K562 treated with DMSO at 1 percent for 24 hours (cell line): ENCODE measurements around the gene PRKACA. TPM values are rescaled to one million over a fixed set of nuclear protein-coding genes. Genes with fewer than 3 reads are reported as not detected.

Experiments used
- total RNA-seq: library from RNA; unstranded; fragments of 300-600 nt; gene quantifications from 2 replicates; pipeline ENCODE4 v1.2.3, GENCODE V29; 2022; ENCODE audit warnings: low read depth; ENCODE audit not compliant: insufficient read depth

The PRKACA gene
- 116 and 118 TPM in 2 replicates for total RNA-seq

DNA sequence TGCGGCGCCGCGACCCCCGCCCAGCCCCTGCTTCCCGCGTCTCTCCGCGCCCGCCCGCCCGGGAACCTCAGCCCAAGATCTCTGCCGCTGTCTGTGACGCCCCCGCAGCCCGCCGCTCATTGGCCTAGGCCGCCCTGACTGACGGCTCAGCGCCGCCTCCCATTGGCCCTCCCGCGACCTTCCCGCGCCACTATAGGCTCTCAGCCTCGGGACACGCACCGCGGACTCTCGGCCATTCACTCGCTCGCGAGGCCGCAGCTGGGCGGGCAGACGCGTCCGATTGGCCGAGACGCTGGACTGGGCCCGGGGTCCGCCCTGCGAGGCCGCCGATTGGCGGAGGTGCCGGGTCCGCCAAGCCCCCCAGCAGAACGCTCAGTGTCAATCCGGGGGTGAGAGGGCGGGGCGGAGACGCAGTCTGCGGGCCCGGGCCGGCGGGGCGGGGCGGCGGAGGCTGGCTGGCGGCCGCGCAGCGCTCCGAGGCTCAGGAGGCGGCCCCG, at the start of gene PRKACA:
PRKACA (minus strand) TSS at position 95 of the 497 bp plus-strand sequence. CDS start 215 bp downstream, outside the sequence.

DNA sequence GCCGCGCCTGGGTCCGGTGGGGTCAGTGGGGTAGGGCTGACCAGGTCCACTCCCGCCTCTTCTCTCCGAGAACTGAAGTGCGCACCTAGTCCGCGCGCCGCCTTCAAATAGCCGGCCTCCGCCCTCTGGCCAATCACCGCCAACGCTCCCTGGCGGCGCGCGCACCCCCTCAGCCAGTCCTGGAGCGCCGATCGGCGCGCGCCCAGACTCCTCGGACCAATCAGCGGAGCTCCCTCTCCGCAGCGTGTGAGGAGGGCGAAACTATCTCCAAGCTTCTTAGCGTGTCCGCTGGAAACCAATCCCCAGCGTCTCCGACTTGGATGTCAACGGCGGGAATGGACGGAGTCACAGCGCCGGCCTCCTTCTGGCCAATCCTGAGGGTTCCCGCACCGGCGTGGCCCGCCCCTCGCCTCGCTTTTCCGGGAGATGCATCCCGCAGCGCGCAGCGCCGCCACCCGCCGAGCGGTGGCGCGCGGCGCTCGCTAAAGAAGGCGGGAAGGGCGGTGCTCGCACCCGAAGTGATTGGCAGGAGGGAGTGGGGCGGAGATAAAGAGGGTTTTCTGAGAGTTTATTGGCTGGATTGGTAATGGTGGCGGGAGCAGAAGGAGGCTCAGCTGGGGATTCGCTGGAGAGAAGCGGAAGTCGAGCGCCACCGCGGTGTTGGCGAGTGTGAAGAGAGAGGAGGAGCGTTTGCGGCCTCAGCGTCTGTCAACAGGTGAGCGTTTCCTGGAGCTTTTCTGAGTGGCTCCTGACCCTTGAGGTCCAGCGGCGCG, 19.1 kb upstream of the PRKACA start, which contains the start of gene ASF1B:
ASF1B (minus strand) TSS at position 81 of the 773 bp plus-strand sequence. CDS start 133 bp downstream, outside the sequence.

DNA sequence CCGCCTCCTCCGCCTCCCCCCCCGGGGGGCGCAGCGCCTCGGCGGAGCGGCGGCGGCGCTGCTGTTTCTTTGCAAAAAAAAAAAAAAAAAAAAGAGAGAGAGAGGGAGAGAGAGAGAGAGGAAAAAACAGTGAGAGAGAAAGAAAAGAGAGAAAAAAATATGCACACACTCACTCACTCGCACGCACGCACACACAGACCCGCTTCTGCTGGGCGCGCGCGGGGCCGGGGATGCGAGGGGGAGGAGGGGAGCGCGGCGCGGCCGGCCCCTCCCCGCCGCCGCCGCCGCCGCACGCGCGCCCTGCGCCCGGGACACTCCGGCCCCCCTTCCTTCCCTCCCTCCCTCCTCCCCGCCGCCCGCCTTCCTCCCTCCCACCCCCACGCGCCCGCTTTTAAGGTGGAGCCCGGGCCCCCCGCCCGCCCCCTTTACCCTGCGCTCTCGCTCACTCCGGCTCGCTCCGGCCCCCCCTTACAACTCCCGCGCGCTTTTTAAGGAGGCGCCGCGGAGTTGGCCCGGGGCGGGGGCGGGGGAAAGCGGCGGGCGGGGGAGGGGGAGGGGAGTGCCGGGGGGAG, 27.0 kb downstream of the PRKACA start, which contains the start of gene SAMD1:
SAMD1 (minus strand) TSS at position 243 of the 572 bp plus-strand sequence.

DNA sequence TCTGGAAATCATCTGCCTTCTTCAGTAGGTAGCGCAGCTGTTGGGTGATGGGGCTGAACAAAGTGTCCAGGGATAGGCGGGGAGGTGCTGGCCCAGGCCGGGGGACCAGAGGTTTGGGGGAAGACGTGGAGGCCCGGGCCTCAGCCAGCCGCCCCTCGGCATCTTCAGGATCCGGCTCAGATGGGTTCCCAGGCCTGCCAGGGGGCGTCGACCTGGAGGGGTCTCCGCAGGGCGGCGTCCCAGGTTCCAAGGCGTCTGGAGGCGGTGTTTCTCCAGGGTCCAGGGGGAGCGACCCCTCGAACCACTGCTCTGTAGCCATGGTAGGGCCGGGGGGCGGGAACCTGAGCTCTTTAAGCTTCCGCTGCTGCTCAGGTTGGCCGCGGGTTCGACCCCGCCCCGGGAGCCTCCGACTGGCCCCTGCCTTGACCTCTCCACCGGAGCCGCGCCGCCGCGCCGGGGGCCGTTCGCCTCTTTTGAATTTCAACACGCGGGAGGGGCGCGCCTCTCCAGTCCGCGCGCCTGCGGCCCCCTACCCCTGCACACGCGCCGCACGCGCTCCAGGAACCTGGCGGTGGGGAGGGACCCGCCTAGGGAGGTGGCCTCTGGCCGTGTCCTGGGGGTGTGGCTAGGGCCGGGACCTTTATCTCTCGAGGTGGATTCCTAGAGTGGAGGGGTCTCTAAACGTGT, 32.1 kb downstream of the PRKACA start, which contains the start of gene C19orf67:
C19orf67 (minus strand) TSS at position 475 of the 687 bp plus-strand sequence; CDS start at position 319, 156 bp downstream.

DNA sequence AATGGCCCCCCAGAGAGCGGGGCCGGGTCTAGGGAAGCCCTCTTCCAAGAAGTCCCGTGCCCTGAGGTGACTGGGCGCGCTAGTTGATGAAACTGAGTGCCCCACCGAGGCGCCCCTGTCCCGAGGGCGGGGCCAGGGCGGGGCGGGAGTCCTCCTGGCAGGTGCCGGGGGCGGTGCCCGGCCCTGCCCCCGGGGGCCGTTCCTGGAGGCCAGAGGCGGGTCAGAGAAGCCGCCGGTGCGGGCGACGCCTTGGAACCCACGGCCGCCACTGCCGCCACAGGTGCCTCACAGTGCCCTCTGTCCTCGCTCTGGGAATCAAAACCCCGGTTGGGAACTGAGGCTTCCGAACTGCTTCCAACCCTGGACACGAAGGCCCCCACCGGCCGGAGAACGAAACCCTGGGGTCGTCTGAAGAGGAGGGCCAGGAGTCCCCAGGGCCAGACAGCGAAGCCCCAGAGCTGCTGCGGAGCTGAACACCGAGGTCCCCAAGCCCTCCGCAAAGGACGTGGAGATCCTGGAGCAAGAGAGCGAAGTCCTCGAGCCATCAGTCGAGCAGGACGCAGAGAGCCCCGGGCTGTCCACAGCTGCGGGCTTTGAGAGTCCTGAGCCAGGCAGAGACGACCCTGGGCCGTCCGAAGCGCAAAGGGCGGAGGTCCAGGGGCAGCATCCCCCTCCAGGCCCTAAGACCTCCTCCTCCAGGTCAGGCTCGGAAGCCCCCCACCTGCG, 44.9 kb downstream of the PRKACA start, which contains the start of gene MISP3:
MISP3 (plus strand) TSS at position 252 of the 726 bp plus-strand sequence. CDS start 524 bp downstream, outside the sequence.

DNA sequence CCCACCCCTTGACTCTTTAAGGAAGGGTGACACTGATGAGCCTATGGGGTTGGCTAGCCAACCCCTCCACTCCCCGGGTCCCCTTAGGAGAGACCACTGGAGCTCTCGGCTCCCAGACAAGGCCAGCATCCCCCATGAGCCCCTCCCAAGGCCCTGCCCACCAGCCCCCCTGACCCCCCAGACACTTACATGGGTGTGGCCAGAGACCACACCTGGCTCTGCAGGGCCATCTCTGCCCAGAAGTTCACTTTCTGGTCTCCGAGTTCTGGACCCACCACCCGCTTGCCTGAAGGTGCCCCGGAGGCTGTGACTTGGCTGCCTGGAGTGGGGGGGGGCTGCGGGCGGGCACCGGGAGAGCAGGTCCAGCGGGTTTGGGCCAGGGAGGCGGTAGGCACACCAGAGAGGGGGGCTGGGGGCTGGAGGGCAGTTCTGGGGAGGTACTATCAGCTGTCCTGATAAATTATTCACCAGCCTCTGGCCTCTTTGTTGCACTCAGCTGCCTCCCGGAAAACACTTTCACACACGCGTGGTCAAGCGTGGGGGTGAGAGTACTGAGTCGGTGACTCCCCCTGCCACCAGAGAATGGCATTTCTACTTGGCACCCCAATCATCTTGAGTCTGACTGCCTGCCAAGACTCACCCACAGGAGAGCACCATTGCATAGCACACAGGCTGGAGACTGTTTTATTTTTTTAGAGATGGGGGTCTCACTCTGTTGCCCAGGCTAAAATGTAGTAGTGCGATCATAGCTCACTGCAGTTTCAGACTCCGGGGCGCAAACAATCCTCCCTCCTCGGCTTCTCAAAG, 55.6 kb downstream of the PRKACA start, which contains the start of gene PALM3:
PALM3 (minus strand) TSS at position 326 of the 807 bp plus-strand sequence; CDS start at position 230, 96 bp downstream.

Other genes starting within 250 kb of the PRKACA start
- not detected in 2 replicates for gene NANOS3, start 240.6 kb downstream of the PRKACA start, total RNA-seq
- gene BRME1, start 211.6 kb downstream of the PRKACA start, total RNA-seq: 15.0 and 17.5 TPM in 2 replicates
- gene CC2D1A, start 211.6 kb downstream of the PRKACA start, total RNA-seq: 49.7 TPM in 2 replicates
- gene PODNL1, start 179.3 kb downstream of the PRKACA start, total RNA-seq: 2.7 and 3.7 TPM in 2 replicates
- gene DCAF15, start 165.3 kb downstream of the PRKACA start, total RNA-seq: 73.7 and 80.9 TPM in 2 replicates
- 16.8 and 17.3 TPM in 2 replicates for gene RFX1, start 111.4 kb downstream of the PRKACA start, total RNA-seq
- not detected in 2 replicates for gene RLN3, start 89.6 kb downstream of the PRKACA start, total RNA-seq
- gene IL27RA, start 86.0 kb downstream of the PRKACA start, total RNA-seq: 14.0 and 16.1 TPM in 2 replicates
- 4.6 and 4.8 TPM in 2 replicates for gene PALM3, start 55.7 kb downstream of the PRKACA start, total RNA-seq
- gene MISP3, start 45.0 kb downstream of the PRKACA start, total RNA-seq: 3.4 and 5.9 TPM in 2 replicates
- gene C19orf67, start 32.0 kb downstream of the PRKACA start, total RNA-seq: 2.2 TPM in 1 of 2 replicates, not detected in the other
- 53.7 and 55.6 TPM in 2 replicates for gene SAMD1, start 27.0 kb downstream of the PRKACA start, total RNA-seq
- gene ASF1B, start 18.8 kb upstream of the PRKACA start, total RNA-seq: 219 and 265 TPM in 2 replicates
- gene ADGRL1, start 88.4 kb upstream of the PRKACA start, total RNA-seq: 23.0 and 26.8 TPM in 2 replicates